GM19035 (cell line): ENCODE measurements around the gene RELL1.

ENCODE experiments used
- ATAC-seq: cut with Tn5 transposase; IDR thresholded peaks from one replicate; pipeline ENCODE4 v1.9.1; 2021; ENCODE audit not compliant: unreplicated experiment

Gene RELL1

GRCh38 chr4:37686373-37687193 lies at the start of gene RELL1:
RELL1 (minus strand) TSS chr4:37686376; CDS start chr4:37686287, 89 bp downstream.
- peak; percentile 82 for ATAC-seq

- ATAC-seq, result no peak
Observed at GRCh38 chr4:37735578-37735977, 49.4 kb upstream of the RELL1 start.

GRCh38 chr4:37734989-37735388 lies 48.8 kb upstream of the RELL1 start:
- ATAC-seq, result no peak

- ATAC-seq, result no peak
Observed at GRCh38 chr4:37733240-37733867, 47.2 kb upstream of the RELL1 start.

GRCh38 chr4:37732526-37733186 lies 46.5 kb upstream of the RELL1 start:
- ATAC-seq, result peak; percentile 81

- ATAC-seq, result no peak
Observed at GRCh38 chr4:37729649-37730004, 43.5 kb upstream of the RELL1 start.

GRCh38 chr4:37728064-37728463 lies 41.9 kb upstream of the RELL1 start:
- no peak for ATAC-seq

- no peak for ATAC-seq
Observed at GRCh38 chr4:37727635-37728034, 41.5 kb upstream of the RELL1 start.

- ATAC-seq, result no peak
Observed at GRCh38 chr4:37726666-37727065, 40.5 kb upstream of the RELL1 start.

- peak; percentile 75 for ATAC-seq
Observed at GRCh38 chr4:37725718-37726117, 39.5 kb upstream of the RELL1 start.

GRCh38 chr4:37723067-37723466 lies 36.9 kb upstream of the RELL1 start:
- ATAC-seq, result no peak

- no peak for ATAC-seq
Observed at GRCh38 chr4:37721995-37722638, 35.9 kb upstream of the RELL1 start.

GRCh38 chr4:37719021-37719420 lies 32.8 kb upstream of the RELL1 start:
- no peak for ATAC-seq

GRCh38 chr4:37717576-37717975 lies 31.4 kb upstream of the RELL1 start:
- ATAC-seq, result no peak

- peak; percentile 82 for ATAC-seq
Observed at GRCh38 chr4:37715889-37716402, 29.8 kb upstream of the RELL1 start.

GRCh38 chr4:37710491-37710890 lies 24.3 kb upstream of the RELL1 start:
- ATAC-seq, result no peak

- ATAC-seq, result no peak
Observed at GRCh38 chr4:37706032-37706431, 19.9 kb upstream of the RELL1 start.

- no peak for ATAC-seq
Observed at GRCh38 chr4:37705571-37705970, 19.4 kb upstream of the RELL1 start.

- ATAC-seq, result no peak
Observed at GRCh38 chr4:37699868-37700481, 13.8 kb upstream of the RELL1 start.

- no peak for ATAC-seq
Observed at GRCh38 chr4:37697566-37697965, 11.4 kb upstream of the RELL1 start.
